ENCODE data around the gene PWP2.
"Not testable (repeated sequence)": the region's sequence is repeated elsewhere in the genome, so short reads cannot be mapped to it uniquely, and the experiment has no call there.

The PWP2 gene

DNA sequence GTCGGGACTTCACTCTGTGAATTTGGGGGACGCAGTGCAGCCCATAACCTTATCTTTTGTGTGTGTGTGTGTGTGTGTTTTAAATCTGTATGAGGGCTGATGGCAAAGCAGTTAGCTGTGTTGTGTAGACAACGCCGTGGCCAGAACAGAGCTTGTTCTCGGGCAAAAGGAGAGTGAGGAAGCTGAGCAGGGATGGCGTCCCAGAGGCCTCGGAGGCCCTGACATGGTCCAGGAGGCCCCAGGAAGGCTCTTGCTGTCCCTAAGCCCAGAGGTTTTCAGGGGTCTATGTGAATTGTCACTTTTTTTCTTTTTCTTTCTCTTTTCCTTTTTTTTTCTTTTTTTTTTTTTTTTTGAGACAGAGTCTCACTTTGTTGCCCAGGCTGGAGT lies 50.9 kb downstream of the PWP2 start:
- not testable (repeated sequence) for DNase-seq (ENCODE audit: low read depth in 1 of 2, low spot score in 1 of 2); H3K4me3 ChIP-seq (replicated peaks; ENCODE audit: insufficient read depth, low read length); H3K27ac ChIP-seq (replicated peaks); H3K27me3 ChIP-seq (ENCODE audit: insufficient read depth, poor library complexity, severe bottlenecking)

DNA sequence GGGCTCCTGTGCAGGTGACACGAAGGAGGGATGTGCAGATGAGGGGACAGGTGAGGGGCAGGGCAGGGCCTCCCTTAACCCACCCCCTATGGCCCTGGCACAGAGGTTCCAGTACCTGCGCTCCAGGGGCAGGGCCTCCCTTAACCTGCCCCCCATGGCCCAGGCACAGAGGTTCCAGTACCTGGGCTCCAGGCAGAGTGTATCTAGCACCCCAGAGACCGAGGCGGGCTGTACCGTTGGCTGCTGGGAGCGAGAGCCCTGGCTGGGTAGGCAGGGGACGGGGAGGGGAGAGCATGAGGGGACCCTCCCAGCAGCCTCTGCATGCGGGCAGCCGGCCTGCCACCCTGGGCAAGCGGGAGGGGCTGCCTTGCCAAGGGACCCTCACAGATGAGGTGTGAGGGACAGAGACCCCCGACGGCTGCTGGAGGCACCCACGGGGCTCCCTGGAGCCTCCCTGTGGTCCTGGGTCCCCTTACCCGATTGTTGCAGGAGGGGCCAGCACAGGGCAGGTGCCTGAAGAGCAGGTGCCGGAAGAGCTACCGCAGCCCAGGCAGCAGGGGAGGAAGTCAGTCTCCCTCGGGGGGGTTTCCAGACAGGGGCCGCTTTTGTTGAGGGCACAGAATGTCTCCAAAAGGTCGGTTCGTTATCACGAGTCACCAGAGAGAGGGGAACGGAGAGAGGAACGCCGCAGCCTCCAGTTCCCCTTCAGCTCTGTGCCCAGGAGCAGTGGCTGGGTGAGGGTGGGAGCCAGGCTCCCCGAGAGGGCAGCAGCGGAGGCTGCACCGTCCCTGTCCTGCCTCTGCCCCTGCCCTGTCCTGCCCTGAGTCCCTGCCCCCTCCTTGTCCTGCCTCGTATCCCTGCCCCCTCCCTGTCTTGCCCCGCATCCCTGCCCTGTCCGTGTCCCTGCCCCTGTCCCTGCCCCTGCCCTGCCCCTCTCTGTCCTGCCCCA lies 52.4 kb downstream of the PWP2 start:
- not testable (repeated sequence) for DNase-seq (ENCODE audit: low read depth in 1 of 2, low spot score in 1 of 2); H3K27me3 ChIP-seq (ENCODE audit: insufficient read depth, poor library complexity, severe bottlenecking); H3K27ac ChIP-seq (replicated peaks)
- H3K4me3 ChIP-seq (replicated peaks; ENCODE audit: insufficient read depth, low read length), result peak overlapping the region; percentile 28

DNA sequence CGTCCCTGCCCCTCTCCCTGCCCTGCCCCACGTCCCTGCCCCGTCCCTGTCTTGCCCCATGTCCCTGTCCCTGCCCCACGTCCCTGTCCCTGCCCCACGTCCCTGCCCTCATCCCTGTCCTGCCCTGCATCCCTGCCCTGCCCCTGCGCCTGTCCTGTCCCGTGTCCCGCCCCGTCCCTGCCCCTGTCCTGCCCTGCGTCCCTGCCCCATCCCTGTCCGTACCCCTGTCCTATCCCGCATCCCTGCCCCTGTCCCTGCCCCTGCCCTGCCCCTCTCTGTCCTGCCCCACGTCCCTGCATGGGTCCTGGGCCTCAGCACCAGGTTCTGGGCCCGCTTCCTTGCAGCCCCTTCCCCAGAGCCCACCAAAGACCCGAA lies 53.1 kb downstream of the PWP2 start:
- not testable (repeated sequence) for DNase-seq (ENCODE audit: low read depth in 1 of 2, low spot score in 1 of 2); H3K27me3 ChIP-seq (ENCODE audit: insufficient read depth, poor library complexity, severe bottlenecking); H3K27ac ChIP-seq (replicated peaks); H3K4me3 ChIP-seq (replicated peaks; ENCODE audit: insufficient read depth, low read length)

DNA sequence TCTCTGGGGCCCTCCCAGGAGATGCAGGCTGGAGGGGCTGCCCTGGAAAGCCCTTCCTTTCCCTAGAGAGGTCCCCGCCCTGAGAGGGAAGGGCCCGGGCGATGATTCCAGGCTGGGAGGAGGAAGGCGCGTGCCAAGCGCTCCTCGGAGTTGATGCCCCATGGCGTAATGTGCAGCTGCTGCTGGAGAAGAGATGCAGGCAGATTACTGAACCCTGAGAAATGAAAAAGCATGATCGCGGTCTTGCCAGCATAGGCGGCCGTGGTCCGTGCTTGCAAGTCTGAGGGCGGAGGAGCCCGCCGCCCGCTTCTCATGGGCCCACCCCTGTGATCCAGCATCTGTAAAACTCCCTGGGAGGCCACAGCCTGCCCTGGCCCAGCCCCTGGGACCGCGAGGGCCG lies 53.6 kb downstream of the PWP2 start:
- not testable (repeated sequence) for H3K27ac ChIP-seq (replicated peaks); H3K27me3 ChIP-seq (ENCODE audit: insufficient read depth, poor library complexity, severe bottlenecking); DNase-seq (ENCODE audit: low read depth in 1 of 2, low spot score in 1 of 2); H3K4me3 ChIP-seq (replicated peaks; ENCODE audit: insufficient read depth, low read length)

DNA sequence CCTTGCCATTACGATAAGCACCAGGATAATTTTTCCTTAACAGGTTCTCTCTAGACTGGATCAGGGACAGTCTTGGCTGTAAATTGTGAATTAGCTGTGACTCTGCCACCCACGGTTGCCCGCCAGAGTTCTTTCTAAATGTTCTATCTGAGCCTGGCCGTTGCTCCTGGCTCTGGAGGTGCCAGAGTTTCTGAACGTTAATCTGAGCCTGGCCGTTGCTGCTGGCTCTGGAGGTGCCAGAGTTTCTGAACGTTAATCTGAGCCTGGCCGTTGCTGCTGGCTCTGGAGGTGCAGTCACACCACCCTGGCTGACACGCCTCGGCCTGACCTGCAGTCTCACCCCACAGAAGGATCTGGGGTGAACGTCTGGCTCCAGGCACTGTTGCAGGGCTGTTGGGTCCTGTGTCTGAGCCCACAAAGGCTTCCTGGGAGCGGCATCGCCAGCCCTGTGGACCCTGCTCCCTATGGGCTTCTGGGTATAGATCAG lies 56.0 kb downstream of the PWP2 start:
- not testable (repeated sequence) for H3K27me3 ChIP-seq (ENCODE audit: insufficient read depth, poor library complexity, severe bottlenecking); H3K27ac ChIP-seq (replicated peaks); DNase-seq (ENCODE audit: low read depth in 1 of 2, low spot score in 1 of 2); H3K4me3 ChIP-seq (replicated peaks; ENCODE audit: insufficient read depth, low read length)

DNA sequence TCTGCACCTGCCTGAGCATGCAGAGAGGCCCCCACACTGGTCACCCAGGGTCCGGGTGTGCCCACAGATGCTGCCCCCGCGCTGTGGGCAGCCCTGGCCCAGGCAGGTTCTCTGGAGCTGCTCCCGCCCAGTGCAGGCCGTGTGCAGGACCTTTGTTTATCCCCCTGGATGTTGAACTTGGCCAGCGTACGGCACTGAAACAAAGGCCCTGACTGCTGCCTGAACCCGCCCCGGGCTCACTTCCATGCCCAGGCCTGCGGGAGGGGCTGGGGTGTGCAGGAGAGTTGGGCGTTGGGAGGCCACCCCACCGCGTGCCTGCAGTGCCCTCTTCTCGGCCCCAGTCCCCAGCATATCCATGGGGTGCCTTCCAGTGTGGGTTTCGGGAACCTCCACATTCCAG lies 58.7 kb downstream of the PWP2 start:
- not testable (repeated sequence) for H3K27ac ChIP-seq (replicated peaks); H3K4me3 ChIP-seq (replicated peaks; ENCODE audit: insufficient read depth, low read length); H3K27me3 ChIP-seq (ENCODE audit: insufficient read depth, poor library complexity, severe bottlenecking); DNase-seq (ENCODE audit: low read depth in 1 of 2, low spot score in 1 of 2)

DNA sequence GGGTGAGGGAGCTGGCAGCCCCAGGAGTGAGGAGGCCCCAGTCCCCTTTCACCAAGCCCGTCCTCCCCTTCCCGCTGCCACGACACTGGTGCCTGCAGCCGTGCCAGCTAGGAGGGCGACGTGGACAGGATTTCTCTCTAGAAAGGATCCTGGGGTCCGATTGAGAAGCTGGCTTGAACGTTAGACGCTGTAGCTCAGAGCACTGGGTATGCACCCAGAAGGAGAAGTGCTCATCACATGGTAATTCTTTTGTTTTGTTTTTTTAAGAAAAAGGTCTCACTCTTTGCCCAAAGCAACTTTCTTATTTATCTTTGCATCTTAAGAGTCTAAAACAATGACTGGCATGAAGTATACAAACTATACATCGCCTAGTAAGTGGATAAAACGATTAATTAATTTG lies 60.3 kb downstream of the PWP2 start:
- not testable (repeated sequence) for H3K27me3 ChIP-seq (ENCODE audit: insufficient read depth, poor library complexity, severe bottlenecking); DNase-seq (ENCODE audit: low read depth in 1 of 2, low spot score in 1 of 2); H3K27ac ChIP-seq (replicated peaks); H3K4me3 ChIP-seq (replicated peaks; ENCODE audit: insufficient read depth, low read length)

DNA sequence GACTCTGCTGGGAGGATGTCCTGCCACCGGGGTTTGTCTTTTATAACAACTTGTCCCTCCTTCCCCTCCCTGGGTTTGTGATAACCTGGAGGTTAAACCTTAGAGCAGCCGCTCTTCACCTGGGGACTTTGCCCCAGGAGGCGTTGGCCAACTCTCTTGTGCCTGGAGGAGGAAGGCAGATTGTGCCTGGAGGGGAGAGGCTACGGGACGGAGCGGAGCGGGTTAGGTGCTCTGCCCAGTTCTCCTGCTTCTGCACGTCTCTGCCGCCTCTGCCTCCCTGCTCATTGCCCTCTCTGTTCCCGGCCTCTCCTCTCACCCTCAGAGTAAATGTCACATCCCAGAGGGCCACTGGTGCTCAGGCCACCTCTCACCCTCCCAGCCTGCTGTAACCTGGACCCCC lies 63.1 kb downstream of the PWP2 start:
- not testable (repeated sequence) for H3K4me3 ChIP-seq (replicated peaks; ENCODE audit: insufficient read depth, low read length); DNase-seq (ENCODE audit: low read depth in 1 of 2, low spot score in 1 of 2)

DNA sequence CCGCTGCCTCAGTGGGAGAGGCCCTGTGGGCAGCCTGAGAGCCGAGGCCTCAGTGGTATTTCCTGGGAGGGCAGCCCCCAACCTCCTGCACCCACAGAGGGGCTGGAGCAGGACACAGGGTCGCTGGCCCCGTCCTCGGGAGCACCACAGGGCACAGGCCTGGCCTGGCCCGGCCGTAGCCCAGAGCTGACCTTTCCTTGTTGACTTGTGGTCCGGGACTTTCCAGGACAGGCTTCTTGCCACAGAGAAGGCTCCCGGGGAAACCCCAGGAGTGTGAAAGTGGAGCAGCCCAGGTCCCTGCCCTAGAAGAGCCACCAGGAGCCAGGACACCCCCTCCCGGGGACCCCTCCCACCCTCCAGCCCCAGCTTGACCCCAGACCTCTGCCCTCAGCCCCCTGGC lies 63.7 kb downstream of the PWP2 start:
- H3K27me3 ChIP-seq (ENCODE audit: insufficient read depth, poor library complexity, severe bottlenecking); DNase-seq (ENCODE audit: low read depth in 1 of 2, low spot score in 1 of 2); H3K27ac ChIP-seq (replicated peaks); H3K4me3 ChIP-seq (replicated peaks; ENCODE audit: insufficient read depth, low read length): not testable (repeated sequence)

More for the DNA sequence above, 63.1 kb downstream of the PWP2 start:
- not testable (repeated sequence) for H3K27ac ChIP-seq (replicated peaks); H3K27me3 ChIP-seq (ENCODE audit: insufficient read depth, poor library complexity, severe bottlenecking)

DNA sequence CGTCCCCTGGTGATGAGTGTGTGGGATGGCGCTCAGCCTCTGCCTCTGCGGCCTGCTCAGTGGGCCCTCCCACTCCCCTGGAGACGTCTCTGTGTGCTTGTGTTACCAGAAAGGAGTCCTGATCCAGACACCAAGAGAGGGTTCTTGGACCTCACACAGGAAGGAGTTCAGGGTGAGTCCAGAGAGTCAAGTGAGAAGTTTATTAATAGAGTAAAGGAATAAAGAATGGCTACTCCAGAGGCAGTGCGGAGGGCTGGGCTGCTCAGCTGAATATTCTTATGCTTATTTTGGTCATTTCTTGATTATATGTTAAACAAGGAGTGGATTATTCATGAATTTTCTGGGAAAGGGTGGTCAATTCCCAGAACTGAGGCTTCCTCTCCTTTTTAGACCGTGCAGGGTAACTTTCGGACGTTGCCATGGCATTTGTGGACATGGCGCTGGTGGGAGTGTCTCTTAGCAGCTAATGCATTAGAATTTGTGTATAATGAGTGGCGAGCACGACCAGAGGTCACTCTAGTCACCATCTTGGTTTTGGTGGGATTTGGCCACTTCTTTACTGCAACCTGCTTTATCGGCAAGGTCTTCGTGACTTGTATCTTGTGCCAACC lies 64.9 kb downstream of the PWP2 start:
- not testable (repeated sequence) for H3K27ac ChIP-seq (replicated peaks); H3K27me3 ChIP-seq (ENCODE audit: insufficient read depth, poor library complexity, severe bottlenecking); DNase-seq (ENCODE audit: low read depth in 1 of 2, low spot score in 1 of 2); H3K4me3 ChIP-seq (replicated peaks; ENCODE audit: insufficient read depth, low read length)

DNA sequence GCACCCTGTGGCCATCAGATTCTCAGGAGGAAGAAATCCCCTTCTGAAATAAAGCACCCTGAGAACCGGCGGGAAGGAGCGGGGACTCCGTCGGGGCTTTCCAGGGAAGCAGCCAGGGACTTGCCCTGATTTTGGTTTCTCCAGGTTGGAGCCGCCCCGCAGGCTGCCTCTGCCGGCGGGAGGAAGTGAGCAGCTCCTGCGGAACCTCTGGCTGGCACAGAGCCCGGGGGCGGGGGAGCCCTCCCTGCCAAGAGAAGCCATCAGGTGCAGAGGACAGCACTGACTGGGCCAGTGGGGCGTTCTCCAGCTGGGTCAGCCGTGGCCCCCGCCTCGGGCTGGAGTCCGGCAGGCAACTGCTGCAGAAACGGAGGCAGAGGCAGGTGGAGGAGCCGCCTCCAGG lies 65.5 kb downstream of the PWP2 start:
- not testable (repeated sequence) for H3K4me3 ChIP-seq (replicated peaks; ENCODE audit: insufficient read depth, low read length); H3K27ac ChIP-seq (replicated peaks); DNase-seq (ENCODE audit: low read depth in 1 of 2, low spot score in 1 of 2); H3K27me3 ChIP-seq (ENCODE audit: insufficient read depth, poor library complexity, severe bottlenecking)

DNA sequence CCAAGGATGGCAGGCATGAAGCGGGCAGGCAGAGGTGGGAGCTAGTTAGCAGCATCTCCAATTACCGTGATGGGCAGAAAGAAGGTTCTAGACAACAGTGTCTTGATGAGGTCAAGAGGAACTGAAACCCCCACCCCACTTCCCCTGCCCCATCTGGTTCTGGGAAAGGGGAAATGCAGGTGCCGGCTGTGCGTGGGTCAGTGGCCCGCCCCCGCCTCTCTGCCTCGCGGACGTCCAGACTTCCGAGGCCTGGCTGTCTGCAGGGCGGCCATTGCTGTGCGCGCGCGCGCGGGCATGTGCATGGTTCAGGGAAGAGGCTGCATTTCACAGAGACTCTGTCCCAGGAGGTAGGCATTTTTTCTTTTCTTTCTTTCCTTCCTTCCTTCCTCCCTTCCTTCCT lies 68.0 kb downstream of the PWP2 start:
- not testable (repeated sequence) for H3K27me3 ChIP-seq (ENCODE audit: insufficient read depth, poor library complexity, severe bottlenecking); H3K27ac ChIP-seq (replicated peaks); DNase-seq (ENCODE audit: low read depth in 1 of 2, low spot score in 1 of 2); H3K4me3 ChIP-seq (replicated peaks; ENCODE audit: insufficient read depth, low read length)

DNA sequence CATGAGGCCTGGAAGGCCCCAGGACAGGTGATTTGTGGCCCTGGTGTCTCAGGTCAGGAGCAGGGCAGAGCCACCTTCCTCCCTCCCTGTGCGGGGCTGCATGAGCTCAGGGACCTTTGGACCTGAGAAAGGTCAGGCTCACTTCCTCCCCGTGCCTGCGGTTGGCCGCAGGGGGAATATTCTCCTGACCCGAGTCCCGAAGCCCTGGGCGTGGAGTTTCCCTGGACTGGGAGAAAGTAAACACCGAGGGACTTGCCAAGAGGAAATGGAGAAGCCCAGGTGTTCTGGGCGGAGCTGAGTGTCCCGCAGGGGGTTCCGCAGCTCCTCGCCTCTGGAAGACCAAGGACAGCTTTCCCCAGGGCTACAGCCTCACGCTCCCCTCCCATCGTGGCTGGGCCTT lies 68.9 kb downstream of the PWP2 start:
- not testable (repeated sequence) for H3K27ac ChIP-seq (replicated peaks)

More for the DNA sequence above, 68.9 kb downstream of the PWP2 start:
- H3K4me3 ChIP-seq (replicated peaks; ENCODE audit: insufficient read depth, low read length); H3K27me3 ChIP-seq (ENCODE audit: insufficient read depth, poor library complexity, severe bottlenecking); DNase-seq (ENCODE audit: low read depth in 1 of 2, low spot score in 1 of 2): not testable (repeated sequence)
